SK-N-SH treated with all-trans-retinoic acid at 6 μM for 48 hours (cell line): ENCODE measurements around the gene GOLGA6L6.
"Not testable (repeated sequence)": the region's sequence is repeated elsewhere in the genome, so short reads cannot be mapped to it uniquely, and the experiment has no call there.

Experiments used
- ARNTL ChIP-seq: fragments of 450-650 bp; formaldehyde crosslinking; IDR thresholded peaks from 2 replicates; pipeline ENCODE4 v1.5.0; 2020; ENCODE audit warnings: low read depth, mild to moderate bottlenecking, moderate library complexity, borderline replicate concordance
- BACH2 ChIP-seq: fragments of 250-450 bp; sonication (Bioruptor Pico); IDR thresholded peaks from 2 replicates; pipeline ENCODE4 v1.9.0; 2021; ENCODE audit warnings: mild to moderate bottlenecking, borderline replicate concordance
- CSDC2 ChIP-seq: fragments of 250-450 bp; sonication (Bioruptor Pico); IDR thresholded peaks from 2 replicates; pipeline ENCODE4 v1.5.0; 2020; ENCODE audit warnings: mild to moderate bottlenecking, moderate library complexity
- ISL1 ChIP-seq: fragments of 250-450 bp; sonication (Bioruptor Pico); IDR thresholded peaks from 2 replicates; pipeline ENCODE4 v2.1.2; 2022; ENCODE audit warnings: mild to moderate bottlenecking, moderate library complexity
- RARB ChIP-seq: fragments of 250-450 bp; sonication (Bioruptor Pico); IDR thresholded peaks from 2 replicates; pipeline ENCODE4 v1.8.0; 2021; ENCODE audit warnings: mild to moderate bottlenecking, moderate library complexity
- SNAI2 ChIP-seq: fragments of 250-450 bp; sonication (Bioruptor Pico); IDR thresholded peaks from 2 replicates; pipeline ENCODE4 v1.5.0; 2020; ENCODE audit warnings: mild to moderate bottlenecking, moderate library complexity
- ZC3H10 ChIP-seq: fragments of 250-450 bp; sonication (Bioruptor Pico); IDR thresholded peaks from 2 replicates; pipeline ENCODE4 v1.5.1; 2021; ENCODE audit warnings: mild to moderate bottlenecking, moderate library complexity
- TF ChIP-seq, protein P1 (sequence below): fragments of 250-450 bp; sonication (Bioruptor Pico); IDR thresholded peaks from 2 replicates; pipeline ENCODE4 v1.8.0; 2020; ENCODE audit warnings: mild to moderate bottlenecking, moderate library complexity, borderline replicate concordance
- TF ChIP-seq, protein P2 (sequence below): fragments of 250-450 bp; sonication (Bioruptor Pico); IDR thresholded peaks from 2 replicates; pipeline ENCODE4 v1.5.0; 2020; ENCODE audit warnings: mild to moderate bottlenecking, moderate library complexity

GRCh38 chr15:20586821-20587220, 45.2 kb upstream of the GOLGA6L6 start:
- not testable (repeated sequence) for TF ChIP-seq SNAI2 (CRISPR knock-in tag); ARNTL (CRISPR knock-in tag); RARB; BACH2 (CRISPR knock-in tag); ZC3H10 (CRISPR knock-in tag); ISL1; CSDC2
- TF ChIP-seq, protein P1, sequence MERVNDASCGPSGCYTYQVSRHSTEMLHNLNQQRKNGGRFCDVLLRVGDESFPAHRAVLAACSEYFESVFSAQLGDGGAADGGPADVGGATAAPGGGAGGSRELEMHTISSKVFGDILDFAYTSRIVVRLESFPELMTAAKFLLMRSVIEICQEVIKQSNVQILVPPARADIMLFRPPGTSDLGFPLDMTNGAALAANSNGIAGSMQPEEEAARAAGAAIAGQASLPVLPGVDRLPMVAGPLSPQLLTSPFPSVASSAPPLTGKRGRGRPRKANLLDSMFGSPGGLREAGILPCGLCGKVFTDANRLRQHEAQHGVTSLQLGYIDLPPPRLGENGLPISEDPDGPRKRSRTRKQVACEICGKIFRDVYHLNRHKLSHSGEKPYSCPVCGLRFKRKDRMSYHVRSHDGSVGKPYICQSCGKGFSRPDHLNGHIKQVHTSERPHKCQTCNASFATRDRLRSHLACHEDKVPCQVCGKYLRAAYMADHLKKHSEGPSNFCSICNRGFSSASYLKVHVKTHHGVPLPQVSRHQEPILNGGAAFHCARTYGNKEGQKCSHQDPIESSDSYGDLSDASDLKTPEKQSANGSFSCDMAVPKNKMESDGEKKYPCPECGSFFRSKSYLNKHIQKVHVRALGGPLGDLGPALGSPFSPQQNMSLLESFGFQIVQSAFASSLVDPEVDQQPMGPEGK (CRISPR knock-in tag): not testable (repeated sequence)
- TF ChIP-seq, protein P2, sequence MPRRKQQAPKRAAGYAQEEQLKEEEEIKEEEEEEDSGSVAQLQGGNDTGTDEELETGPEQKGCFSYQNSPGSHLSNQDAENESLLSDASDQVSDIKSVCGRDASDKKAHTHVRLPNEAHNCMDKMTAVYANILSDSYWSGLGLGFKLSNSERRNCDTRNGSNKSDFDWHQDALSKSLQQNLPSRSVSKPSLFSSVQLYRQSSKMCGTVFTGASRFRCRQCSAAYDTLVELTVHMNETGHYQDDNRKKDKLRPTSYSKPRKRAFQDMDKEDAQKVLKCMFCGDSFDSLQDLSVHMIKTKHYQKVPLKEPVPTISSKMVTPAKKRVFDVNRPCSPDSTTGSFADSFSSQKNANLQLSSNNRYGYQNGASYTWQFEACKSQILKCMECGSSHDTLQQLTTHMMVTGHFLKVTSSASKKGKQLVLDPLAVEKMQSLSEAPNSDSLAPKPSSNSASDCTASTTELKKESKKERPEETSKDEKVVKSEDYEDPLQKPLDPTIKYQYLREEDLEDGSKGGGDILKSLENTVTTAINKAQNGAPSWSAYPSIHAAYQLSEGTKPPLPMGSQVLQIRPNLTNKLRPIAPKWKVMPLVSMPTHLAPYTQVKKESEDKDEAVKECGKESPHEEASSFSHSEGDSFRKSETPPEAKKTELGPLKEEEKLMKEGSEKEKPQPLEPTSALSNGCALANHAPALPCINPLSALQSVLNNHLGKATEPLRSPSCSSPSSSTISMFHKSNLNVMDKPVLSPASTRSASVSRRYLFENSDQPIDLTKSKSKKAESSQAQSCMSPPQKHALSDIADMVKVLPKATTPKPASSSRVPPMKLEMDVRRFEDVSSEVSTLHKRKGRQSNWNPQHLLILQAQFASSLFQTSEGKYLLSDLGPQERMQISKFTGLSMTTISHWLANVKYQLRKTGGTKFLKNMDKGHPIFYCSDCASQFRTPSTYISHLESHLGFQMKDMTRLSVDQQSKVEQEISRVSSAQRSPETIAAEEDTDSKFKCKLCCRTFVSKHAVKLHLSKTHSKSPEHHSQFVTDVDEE (CRISPR knock-in tag): not testable (repeated sequence)
